MCF 10A (cell line): ENCODE data around the gene EXOC6B. TPM values are rescaled to one million over a fixed set of nuclear protein-coding genes. Genes with fewer than 3 reads are reported as not detected.
A peak's percentile ranks its signal among the peaks of the same experiment; 100 is the strongest.

Experiments used
- BruUV-seq: library from RNA; stranded (reverse); fragments of 400-500 nt; replicated peaks from 2 replicates; lab custom pipeline; 2021; lab: Mats Ljungman, UMichigan
- CTCF ChIA-PET: fragments of 300-600 bp; sonication (Branson Sonifier 250); formaldehyde crosslinking; extraction: SDS; loops from one replicate; lab custom pipeline; 2021; ENCODE audit warnings: antibody characterized with exemption, inconsistent platforms; lab: Yijun Ruan, JAX
- POLR2A ChIA-PET: fragments of 300-600, 350-650 bp; sonication (Branson Sonifier 250); formaldehyde crosslinking; extraction: SDS; loops from one replicate; lab custom pipeline; 2020; ENCODE audit warnings: antibody characterized with exemption, inconsistent platforms; lab: Yijun Ruan, JAX
- DNase-seq: peaks from one replicate; pipeline ENCODE4 v3.0.0-alpha.2; 2018; ENCODE audit not compliant: unreplicated experiment
- H3K27ac Mint-ChIP-seq: one replicate; pipeline ENCODE4 v1.8.0; 2022; ENCODE audit warnings: mild to moderate bottlenecking, low read depth, mixed read lengths; ENCODE audit not compliant: unreplicated experiment
- H3K27me3 Mint-ChIP-seq: one replicate; pipeline ENCODE4 v1.8.0; 2022; ENCODE audit warnings: mixed read lengths; ENCODE audit not compliant: insufficient read depth, unreplicated experiment
- H3K36me3 Mint-ChIP-seq: one replicate; pipeline ENCODE4 v1.8.0; 2022; ENCODE audit warnings: mild to moderate bottlenecking, moderate library complexity, mixed read lengths; ENCODE audit not compliant: insufficient read depth, unreplicated experiment
- H3K4me1 Mint-ChIP-seq: one replicate; pipeline ENCODE4 v1.8.0; 2022; ENCODE audit warnings: mixed read lengths; ENCODE audit not compliant: insufficient read depth, unreplicated experiment
- H3K4me3 Mint-ChIP-seq: one replicate; pipeline ENCODE4 v1.8.0; 2022; ENCODE audit warnings: mild to moderate bottlenecking, moderate library complexity, mixed read lengths; ENCODE audit not compliant: unreplicated experiment
- H3K9me3 Mint-ChIP-seq: one replicate; pipeline ENCODE4 v1.8.0; 2022; ENCODE audit warnings: mixed read lengths; ENCODE audit not compliant: unreplicated experiment
- intact Hi-C: fragments of 100-400 bp; cut with micrococcal nuclease; formaldehyde crosslinking; loops from 2 replicates; pipeline ENCODE4 v1.14.1; 2022
- total RNA-seq: library from RNA; stranded (reverse); gene quantifications from 2 replicates; pipeline ENCODE4 v1.2.3, GENCODE V29; 2022
- TF ChIP-seq, protein P1 (sequence below): fragments of 200-600 bp; IDR thresholded peaks from one replicate; pipeline ENCODE4 v1.8.0; 2022; ENCODE audit warnings: antibody characterized with exemption, mild to moderate bottlenecking; ENCODE audit not compliant: unreplicated experiment

EXOC6B gene
- total RNA-seq, 1 experiment from 2014 or later: 24.7 TPM

DNA sequence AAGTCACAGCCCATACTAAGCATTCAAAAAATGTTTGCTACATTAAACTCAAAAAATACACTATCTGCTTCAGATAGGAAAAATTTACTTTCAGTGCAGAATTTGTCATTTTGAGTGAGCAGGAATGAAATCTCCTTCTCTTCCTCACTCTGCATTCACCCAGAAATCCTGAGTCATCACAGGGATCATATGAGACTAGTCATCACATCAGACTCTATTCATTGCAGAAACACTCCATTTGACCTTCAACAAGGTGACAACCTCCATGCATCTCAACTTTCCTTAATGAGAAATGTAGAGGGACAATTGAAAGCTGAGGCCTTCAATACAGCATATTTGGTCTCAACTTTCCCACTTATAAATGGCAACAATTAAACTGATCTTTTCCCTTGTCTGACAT lies 547.8 kb downstream of the EXOC6B start:
- intact Hi-C loops: no loop called here
- ChIA-PET POLR2A (interaction anchor here (0.7 kb wide), 1 partner anchor 529 kb away, joined by 3 read pairs; no protein-coding TSS in a partner anchor), CTCF (interaction anchor here (0.6 kb wide), 1 partner anchor 1921 kb away, joined by 3 read pairs; no protein-coding TSS in a partner anchor)
- TF ChIP-seq, protein P1, sequence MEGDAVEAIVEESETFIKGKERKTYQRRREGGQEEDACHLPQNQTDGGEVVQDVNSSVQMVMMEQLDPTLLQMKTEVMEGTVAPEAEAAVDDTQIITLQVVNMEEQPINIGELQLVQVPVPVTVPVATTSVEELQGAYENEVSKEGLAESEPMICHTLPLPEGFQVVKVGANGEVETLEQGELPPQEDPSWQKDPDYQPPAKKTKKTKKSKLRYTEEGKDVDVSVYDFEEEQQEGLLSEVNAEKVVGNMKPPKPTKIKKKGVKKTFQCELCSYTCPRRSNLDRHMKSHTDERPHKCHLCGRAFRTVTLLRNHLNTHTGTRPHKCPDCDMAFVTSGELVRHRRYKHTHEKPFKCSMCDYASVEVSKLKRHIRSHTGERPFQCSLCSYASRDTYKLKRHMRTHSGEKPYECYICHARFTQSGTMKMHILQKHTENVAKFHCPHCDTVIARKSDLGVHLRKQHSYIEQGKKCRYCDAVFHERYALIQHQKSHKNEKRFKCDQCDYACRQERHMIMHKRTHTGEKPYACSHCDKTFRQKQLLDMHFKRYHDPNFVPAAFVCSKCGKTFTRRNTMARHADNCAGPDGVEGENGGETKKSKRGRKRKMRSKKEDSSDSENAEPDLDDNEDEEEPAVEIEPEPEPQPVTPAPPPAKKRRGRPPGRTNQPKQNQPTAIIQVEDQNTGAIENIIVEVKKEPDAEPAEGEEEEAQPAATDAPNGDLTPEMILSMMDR: no peak
- H3K9me3 Mint-ChIP-seq: no peaks in the 10 kb centered on the region
- peak; percentile 25 for DNase-seq
- no TSS peak for BruUV-seq
- no peak overlapping the region for H3K27ac Mint-ChIP-seq
- no peak overlapping the region for H3K4me3 Mint-ChIP-seq
- no peaks in the 10 kb centered on the region for H3K27me3 Mint-ChIP-seq
- H3K36me3 Mint-ChIP-seq: no peaks in the 10 kb centered on the region
- peaks cover 4% of the 10 kb centered on the region for H3K4me1 Mint-ChIP-seq

DNA sequence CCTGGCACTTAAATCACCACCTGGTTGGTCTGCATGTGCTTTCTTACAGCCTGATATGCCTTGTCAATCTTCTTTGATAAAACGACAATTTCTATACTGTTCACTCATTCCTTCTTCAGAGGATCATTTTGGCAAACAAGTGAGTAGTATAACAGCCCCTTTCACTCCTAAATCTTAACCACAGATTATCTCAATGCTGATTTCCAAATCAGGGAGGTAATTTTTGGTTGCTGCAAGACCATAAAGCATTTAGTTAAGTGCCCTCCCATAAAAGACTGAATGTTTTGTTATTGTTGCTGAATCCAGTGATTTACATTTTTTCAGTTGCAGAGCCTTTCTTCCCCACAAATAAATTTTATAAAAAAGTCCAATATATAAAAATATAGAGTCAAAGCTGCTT lies 549.0 kb downstream of the EXOC6B start:
- Mint-ChIP-seq H3K9me3 (no peaks in the 10 kb centered on the region), H3K27ac (no peak overlapping the region), H3K4me1 (peaks cover 4% of the 10 kb centered on the region), H3K36me3 (no peaks in the 10 kb centered on the region), H3K27me3 (no peaks in the 10 kb centered on the region), H3K4me3 (no peak overlapping the region)
- ChIA-PET CTCF (no interaction called here), POLR2A (no interaction called here)
- TF ChIP-seq, protein P1: no peak
- intact Hi-C loops: no loop called here
- no TSS peak for BruUV-seq
- no peak for DNase-seq

DNA sequence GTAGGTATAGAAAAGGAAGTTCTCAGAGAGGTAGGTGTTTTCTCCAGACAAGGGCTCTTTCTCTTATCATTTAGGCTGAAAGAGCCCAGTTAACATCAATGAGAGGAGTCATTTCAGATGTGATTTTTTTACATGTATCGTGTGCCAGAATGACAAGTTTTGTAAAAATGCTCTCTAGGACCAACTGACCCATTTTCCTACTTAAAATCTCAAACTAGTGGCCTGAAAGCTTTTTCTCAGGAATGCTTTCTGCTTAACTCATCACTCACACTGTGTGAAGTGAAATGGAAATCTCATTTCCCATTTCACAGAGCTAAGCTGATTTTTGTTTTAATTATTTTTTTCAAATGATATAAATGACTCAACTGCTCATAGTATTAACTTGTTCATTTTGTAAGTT lies 549.5 kb downstream of the EXOC6B start:
- DNase-seq: no peak
- H3K27ac Mint-ChIP-seq: no peak overlapping the region
- TF ChIP-seq, protein P1: no peak
- no peaks in the 10 kb centered on the region for H3K27me3 Mint-ChIP-seq
- no peaks in the 10 kb centered on the region for H3K9me3 Mint-ChIP-seq
- ChIA-PET CTCF (no interaction called here), POLR2A (no interaction called here)
- H3K36me3 Mint-ChIP-seq: no peaks in the 10 kb centered on the region
- H3K4me1 Mint-ChIP-seq: peaks cover 7% of the 10 kb centered on the region
- H3K4me3 Mint-ChIP-seq: no peak overlapping the region
- no TSS peak for BruUV-seq
- intact Hi-C loops: no loop called here

DNA sequence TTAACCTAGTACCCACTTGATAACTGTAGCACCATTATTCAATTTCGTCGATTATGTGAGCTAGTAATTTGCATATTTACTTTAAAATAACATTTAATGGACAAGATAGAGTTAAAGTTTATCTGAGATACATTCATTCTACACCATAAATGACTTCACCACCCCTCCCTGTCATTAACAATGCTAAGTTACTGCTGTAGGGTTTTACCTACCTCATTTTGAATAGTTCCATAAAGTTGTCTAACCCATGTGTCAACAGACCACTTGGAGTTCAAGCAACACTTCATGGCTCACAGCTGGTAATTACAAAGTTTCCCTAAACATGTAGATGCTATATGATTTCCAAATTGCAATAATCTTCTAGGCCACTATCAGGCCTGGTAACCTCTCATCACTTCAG lies 550.7 kb downstream of the EXOC6B start:
- intact Hi-C loops: no loop called here

More for the DNA sequence above, 550.7 kb downstream of the EXOC6B start:
- BruUV-seq: no TSS peak
- TF ChIP-seq, protein P1: no peak
- H3K4me1 Mint-ChIP-seq: peaks cover 10% of the 10 kb centered on the region
- no peaks in the 10 kb centered on the region for H3K36me3 Mint-ChIP-seq
- DNase-seq: no peak
- H3K4me3 Mint-ChIP-seq: no peak overlapping the region
- no peaks in the 10 kb centered on the region for H3K9me3 Mint-ChIP-seq
- ChIA-PET POLR2A (no interaction called here), CTCF (interaction anchor here (0.6 to 0.7 kb wide), 2 partner anchors 85 to 393 kb away, joined by 3 read pairs; no protein-coding TSS in a partner anchor)
- H3K27me3 Mint-ChIP-seq: no peaks in the 10 kb centered on the region
- H3K27ac Mint-ChIP-seq: no peak overlapping the region
